ENCODE measurements around the gene APBA3.
A peak's percentile ranks its signal among the peaks of the same experiment; 100 is the strongest.
"Not testable (repeated sequence)": the region's sequence is repeated elsewhere in the genome, so short reads cannot be mapped to it uniquely, and the experiment has no call there.

Gene APBA3

DNA sequence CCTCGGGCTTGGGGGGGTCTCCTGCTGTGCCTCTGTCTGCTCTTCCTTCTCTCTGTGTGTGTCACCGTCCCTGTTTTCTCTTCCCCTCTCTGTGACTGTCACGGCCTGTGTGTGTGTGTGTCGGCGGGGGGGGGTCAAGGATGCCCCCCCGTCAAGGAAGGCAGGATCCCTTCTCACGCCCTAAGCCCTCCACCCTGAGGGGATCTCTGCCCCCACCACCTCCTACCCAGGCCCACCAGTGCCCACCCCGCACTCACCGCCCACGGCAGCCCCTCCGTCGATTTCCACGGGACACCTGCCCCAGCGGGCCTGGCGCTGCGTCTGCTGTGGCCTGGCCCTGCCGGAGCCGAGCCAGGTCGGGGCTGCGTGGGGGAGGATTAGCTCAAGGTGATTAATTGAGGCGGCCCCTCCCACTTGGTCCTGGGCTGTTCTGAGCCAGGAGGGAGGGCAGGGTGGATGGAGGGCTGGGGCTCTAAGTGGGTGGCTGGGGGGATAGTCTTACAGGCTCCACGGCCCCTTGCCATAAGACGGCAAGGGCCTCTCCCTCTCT, 10.5 kb upstream of the APBA3 start, which contains the start of gene RAX2:
RAX2 (minus strand) TSS at position 323 of the 550 bp plus-strand sequence. CDS start 486 bp downstream, outside the sequence.
- no peak for DNase-seq (ENCODE audit: low read depth in 1 of 2, low spot score in 1 of 2)

DNA sequence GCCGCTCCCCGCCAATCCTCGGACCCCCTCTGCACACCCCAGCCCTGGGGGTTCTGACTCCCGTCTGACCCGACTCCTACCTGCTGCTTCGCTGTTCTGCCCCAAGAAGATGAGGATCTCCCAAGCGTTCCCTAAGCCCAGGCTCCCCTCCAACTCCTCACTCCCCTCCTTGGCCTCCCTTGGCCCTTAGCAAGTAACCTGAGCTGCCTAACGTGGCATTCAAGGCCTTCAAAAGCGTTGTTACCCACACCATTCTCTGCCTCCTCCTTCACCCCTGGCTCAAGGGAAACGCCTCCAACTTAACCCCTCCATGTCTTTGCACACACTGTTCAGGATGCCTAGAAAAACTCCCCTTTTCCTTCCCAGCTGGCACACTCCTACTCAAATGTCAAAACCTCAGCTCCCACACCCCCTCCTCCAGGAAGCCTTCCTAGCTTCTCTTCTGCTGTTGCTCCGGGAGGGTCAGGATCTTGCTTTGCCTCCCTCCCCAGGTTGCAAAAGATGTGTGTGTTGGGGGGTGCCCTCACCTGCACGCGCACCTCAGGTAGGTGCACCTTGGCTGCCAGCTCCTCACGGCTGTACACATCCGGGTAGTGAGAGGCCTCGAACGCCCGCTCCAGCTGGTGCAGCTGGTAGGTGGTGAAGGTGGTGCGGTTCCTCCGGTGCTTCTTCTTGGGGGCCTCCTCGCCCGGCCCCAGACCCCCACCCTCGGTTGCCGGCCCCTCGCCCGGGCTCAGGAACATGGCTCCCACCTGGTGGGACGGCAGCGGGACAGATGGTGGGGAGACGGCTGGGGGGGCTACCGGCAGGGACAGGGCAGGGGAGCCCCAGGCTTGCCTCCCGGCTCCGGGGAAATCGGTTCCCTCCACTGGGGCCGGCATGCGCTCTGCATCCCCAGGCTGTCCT, 9.8 kb upstream of the APBA3 start:
- no peak for DNase-seq (ENCODE audit: low read depth in 1 of 2, low spot score in 1 of 2)

GRCh38 chr19:3770136-3770999, 8.9 kb upstream of the APBA3 start:
- no peak for DNase-seq (ENCODE audit: low read depth in 1 of 2, low spot score in 1 of 2)

GRCh38 chr19:3769494-3769893, 8.0 kb upstream of the APBA3 start:
- no peak for DNase-seq (ENCODE audit: low read depth in 1 of 2, low spot score in 1 of 2)

GRCh38 chr19:3768748-3769099, 7.2 kb upstream of the APBA3 start:
- no peak for DNase-seq (ENCODE audit: low read depth in 1 of 2, low spot score in 1 of 2)

DNA sequence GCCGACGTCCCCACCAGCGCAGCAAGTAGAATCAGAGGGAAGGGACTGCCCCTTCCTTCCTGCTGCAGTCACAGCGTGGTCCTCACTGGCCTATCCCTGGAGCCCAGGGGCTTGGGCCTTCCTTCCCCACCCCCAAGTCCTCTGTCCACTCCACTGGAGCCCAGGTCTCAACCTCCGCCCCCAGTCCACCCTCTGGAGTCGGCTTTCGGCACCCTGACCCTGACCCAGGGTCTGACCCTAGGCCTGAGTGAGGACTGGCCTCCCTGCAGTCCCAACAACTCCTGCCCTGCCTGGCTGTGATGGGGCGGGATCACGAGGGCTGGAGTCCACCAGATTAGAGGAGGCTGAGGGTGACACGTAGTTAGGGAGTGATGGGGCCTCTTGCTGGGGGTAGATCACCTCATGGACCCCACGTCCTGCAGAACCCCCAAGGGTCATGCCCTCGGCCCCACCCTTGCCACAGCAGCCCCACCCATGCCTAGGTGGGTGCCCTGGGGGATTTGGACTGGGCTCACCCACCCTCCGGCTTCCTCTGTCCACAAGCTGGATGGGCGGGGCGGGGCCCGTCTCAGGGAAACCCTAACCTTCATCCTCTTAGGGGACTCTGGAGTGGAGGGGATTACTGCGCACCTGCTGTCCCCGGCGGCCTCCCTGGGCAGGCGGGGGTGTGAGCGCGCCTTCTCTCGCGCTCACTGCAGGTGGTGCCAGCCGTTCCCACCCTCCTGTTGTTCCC, 6.7 kb upstream of the APBA3 start:
- no peak for DNase-seq (ENCODE audit: low read depth in 1 of 2, low spot score in 1 of 2)

- DNase-seq (ENCODE audit: low read depth in 1 of 2, low spot score in 1 of 2) = no peak
Measured at GRCh38 chr19:3767050-3767449, 5.6 kb upstream of the APBA3 start.

DNA sequence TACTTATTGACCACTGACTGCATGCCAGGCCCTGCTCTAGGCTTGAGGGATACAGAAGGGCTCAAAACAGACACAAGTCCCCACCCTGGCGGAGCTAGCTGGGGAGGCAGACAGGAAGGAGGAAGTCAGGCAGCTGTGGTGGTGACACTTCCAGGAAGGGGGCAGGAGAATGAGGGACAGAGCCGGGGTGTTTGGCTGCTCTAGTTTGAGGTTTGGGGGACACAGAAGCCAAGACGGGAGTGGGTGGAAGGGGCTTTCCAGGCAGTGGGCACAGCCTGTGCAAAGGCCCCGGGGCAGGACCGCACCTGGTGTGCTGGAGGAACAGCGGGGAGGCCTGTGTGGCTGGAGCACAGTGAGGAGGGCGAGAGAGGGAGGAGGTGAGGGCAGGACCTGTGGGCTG, 5.0 kb upstream of the APBA3 start:
- no peak for DNase-seq (ENCODE audit: low read depth in 1 of 2, low spot score in 1 of 2)

DNA sequence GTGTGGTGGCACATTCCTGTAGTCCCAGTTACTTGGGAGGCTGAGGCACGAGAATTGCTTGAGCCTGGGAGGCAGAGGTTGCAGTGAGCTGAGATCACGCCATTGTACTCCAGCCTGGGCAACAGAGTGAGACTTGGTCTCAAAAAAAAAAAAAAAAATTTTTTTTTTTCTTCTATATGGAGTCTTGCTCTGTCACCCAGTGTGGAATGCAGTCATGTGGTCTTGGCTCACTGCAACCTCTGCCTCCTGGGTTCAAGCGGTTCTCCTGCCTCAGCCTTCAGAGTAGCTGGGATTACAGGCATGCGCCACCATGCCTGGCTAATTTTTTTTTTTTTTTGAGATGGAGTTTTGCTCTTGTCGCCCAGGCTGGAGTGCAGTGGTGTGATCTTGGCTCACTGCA, 4.3 kb upstream of the APBA3 start:
- DNase-seq (ENCODE audit: low read depth in 1 of 2, low spot score in 1 of 2) = not testable (repeated sequence)

GRCh38 chr19:3765121-3765520, 3.6 kb upstream of the APBA3 start:
- DNase-seq (ENCODE audit: low read depth in 1 of 2, low spot score in 1 of 2) = no peak

DNA sequence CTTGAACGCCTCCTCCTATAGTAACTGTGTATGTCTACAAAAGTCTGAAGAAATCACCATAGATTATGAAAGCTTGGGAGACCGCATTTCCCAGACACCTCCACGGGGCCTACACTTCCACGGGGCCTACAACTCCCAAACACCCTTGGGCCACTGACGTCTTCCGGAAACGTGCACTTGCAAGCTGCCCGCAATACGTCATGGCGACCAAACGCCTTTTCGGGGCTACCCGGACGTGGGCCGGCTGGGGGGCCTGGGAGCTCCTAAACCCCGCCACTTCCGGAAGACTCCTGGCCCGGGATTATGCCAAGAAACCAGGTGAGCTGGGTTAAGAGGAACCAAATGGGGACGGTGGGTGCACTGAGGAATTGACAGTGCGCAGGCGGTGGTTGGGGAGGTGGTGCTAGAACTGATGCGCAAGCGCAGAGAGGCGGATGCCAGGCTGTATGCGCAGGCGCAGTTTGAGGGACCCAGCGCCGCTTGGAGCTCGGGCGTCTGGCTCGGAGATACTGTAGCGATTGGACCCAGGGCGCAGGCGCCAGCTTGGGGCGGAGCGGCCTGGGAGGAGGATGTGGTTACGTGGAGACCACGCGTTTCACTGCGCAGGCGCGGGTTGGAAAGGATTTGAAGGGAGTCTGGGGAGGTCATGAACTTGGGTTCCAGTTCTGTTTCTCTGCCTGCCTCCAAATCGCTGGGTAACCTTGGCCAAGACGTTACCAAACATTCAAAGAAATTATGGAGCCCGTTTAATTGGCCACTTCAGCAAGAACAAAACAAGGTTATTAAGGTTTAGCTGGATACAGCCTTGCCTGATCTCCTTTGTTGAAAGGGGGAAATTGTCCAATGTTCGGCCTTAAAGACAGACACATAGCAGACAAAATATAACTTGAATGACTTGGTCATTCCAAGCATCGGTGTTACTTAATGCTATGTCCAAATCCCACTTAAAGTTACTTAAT, 1.3 kb upstream of the APBA3 start, which contains the start of gene MRPL54:
MRPL54 (plus strand) TSS at position 182 of the 959 bp plus-strand sequence; CDS start at position 201, 19 bp downstream.
- peak; percentile 99 for DNase-seq (ENCODE audit: low read depth in 1 of 2, low spot score in 1 of 2)

GRCh38 chr19:3762130-3762473, 610 bp upstream of the APBA3 start:
- no peak for DNase-seq (ENCODE audit: low read depth in 1 of 2, low spot score in 1 of 2)

- DNase-seq (ENCODE audit: low read depth in 1 of 2, low spot score in 1 of 2) = no peak
Measured at GRCh38 chr19:3760871-3761361, 576 bp downstream of the APBA3 start.

DNA sequence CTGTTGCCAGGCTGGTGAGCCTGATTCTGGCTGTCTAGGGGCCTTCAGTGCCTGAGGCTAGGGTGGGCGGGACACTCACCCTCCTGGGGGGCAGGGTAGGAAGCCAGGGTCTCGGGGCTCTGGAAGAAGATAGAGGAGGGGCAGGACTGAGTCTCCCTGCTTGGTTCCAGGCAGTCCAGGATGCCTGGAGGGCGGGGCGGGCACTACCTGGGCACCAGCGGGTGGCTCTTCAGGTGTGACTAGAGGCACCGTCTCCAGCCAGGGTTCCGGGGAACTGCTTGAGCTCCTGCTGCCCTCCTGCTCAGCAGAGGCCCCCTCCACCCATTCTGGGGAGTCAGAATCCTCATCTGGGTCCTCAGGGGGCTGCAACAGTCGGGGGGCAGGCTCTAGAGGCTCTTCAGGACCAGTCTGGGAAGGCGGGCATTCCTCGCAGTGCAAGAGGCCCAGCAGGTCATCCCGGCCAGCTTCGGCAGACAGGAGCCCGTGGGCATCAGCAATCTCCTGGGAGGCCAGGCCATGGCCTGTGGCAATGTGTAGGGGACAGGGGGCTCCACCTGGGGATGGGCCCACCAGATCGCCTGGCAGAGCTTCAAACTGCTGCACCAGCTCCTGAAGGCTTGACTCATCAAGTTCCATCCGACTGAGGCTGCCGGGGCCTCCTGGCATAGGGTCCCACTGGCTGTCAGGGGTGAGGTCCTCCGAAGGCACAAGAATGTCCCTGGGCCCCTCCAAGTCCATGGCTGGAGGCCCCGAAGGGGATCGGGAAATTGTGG, 1.8 kb downstream of the APBA3 start:
- no peak for DNase-seq (ENCODE audit: low read depth in 1 of 2, low spot score in 1 of 2)

DNA sequence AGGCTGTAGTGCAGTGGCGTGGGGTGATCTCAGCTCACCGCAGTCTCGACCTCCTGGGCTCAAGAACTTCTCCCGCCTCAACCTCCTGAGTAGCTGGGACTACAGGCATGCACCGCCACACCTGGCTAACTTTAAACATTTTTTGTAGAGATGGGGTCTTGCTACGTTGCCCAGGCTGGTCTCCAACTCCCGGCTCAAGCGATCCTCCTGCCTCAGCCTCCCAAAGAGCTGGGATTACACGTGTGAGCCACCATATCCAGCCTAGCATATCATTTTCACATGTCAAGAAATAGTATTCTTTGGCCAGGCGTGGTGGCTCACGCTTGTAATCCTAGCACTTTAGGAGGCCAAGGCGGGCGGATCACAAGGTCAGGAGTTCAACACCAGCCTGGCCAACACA, 3.2 kb downstream of the APBA3 start:
- not testable (repeated sequence) for DNase-seq (ENCODE audit: low read depth in 1 of 2, low spot score in 1 of 2)

- DNase-seq (ENCODE audit: low read depth in 1 of 2, low spot score in 1 of 2) = not testable (repeated sequence)
Measured at GRCh38 chr19:3757705-3758104, 3.8 kb downstream of the APBA3 start.

DNA sequence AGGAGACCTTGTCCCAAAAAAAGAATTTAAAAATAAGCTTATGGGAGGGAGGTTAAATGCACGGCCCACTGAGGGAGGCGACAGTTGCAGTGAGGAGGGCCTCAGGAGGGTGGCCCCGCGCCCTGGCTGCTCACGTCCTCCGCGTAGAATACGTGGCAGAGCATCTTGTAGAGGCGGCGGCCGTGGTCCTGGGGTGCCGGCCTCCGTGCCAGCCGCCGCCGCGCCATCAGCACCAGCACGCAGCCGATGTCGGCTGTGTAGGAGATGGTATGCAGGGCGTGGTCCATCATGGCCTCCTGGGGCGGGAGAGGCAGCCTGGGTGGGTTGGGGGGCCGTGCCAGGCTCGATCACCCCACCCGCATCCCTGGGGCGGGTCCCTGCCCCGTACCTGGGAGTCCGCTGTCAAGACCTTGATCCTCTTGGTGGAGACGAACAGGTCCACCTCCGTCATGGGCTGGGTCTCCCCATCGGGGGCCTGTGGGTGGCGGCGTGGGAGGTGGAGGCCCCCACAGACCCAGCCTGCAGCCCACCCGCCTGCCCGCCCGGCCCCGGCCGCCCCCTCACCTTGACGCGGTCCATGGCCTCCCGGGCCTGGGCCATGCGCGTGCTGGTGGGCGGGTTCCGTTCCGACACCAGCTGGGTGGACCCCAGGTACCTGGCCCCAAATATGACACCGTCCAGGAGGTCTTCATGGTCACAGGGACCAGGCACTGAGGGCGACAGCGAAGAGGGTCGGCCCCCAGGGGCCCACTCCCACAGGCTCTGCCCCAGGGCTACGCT, 7.7 kb downstream of the APBA3 start:
- DNase-seq (ENCODE audit: low read depth in 1 of 2, low spot score in 1 of 2) = no peak

GRCh38 chr19:3752492-3752891, 9.0 kb downstream of the APBA3 start:
- no peak for DNase-seq (ENCODE audit: low read depth in 1 of 2, low spot score in 1 of 2)
